GM19240 (cell line): Measurements from ENCODE around the gene FOLR2.

Experiments used
- DNase-seq: peaks from one replicate; pipeline ENCODE4 v3.0.0; 2011; ENCODE audit warnings: low spot score; ENCODE audit not compliant: insufficient read length

The FOLR2 gene

DNA sequence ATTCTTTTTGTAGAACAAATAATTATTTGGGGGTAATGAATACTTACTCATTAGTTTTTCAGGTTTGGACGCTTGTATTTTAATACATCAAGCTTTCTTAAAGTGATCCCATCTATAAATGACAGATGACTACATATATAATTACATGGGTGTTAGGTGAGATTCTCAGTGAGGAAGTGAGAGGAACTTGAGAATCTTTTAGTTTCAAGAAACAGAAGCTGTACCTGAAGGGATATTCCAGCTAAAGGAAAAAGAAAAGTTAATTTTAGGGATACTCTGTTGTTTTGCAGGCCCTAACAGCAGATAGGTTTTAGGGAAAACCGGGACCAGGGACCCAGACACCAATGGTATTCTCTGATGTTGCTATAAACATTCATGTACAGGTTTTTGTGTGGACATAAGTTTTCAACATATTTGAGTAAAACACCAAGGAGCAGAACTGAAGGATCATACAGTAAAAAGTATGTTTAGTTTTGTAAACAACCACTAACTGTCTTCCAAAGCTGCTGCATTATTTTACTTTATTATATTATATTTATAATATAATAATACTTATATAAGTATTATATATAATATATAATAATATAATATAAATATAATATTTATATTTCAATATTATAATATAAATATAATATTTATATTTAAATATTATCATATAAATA, 51.5 kb downstream of the FOLR2 start:
- no peak for DNase-seq
